ENCODE data around the gene TBX5. TPM values are rescaled to one million over a fixed set of nuclear protein-coding genes. Genes with fewer than 3 reads are reported as not detected.

Gene TBX5
- total RNA-seq, 2 donors from 2014 or later, result 238 to 345 TPM

- TF ChIP-seq CTCF (IDR thresholded peaks at IDR 0.05), result no peak
Observed at GRCh38 chr12:114334395-114334794, 71.5 kb downstream of the TBX5 start.

GRCh38 chr12:114328292-114328691 is 77.7 kb downstream of the TBX5 start:
- no peak overlapping the region for H3K4me3 ChIP-seq
- H3K4me1 ChIP-seq, result no peaks in the 10 kb centered on the region
- H3K27ac ChIP-seq, result no peak overlapping the region
- no peak for DNase-seq (ENCODE audit: low spot score)
- peaks cover 0 to 4% of the 10 kb centered on the region in 2 donors for H3K9me3 ChIP-seq
- TF ChIP-seq CTCF (IDR thresholded peaks at IDR 0.05), result no peak
- H3K36me3 ChIP-seq, result no peaks in the 10 kb centered on the region
- no peaks in the 10 kb centered on the region for H3K27me3 ChIP-seq

More at GRCh38 chr12:114334395-114334794, 71.5 kb downstream of the TBX5 start:
- Histone ChIP-seq H3K4me1 (no peaks in the 10 kb centered on the region), H3K9me3 (peaks cover 0 to 4% of the 10 kb centered on the region in 2 donors), H3K27ac (no peak overlapping the region), H3K36me3 (no peaks in the 10 kb centered on the region), H3K27me3 (no peaks in the 10 kb centered on the region), H3K4me3 (no peak overlapping the region)
- no peak for DNase-seq (ENCODE audit: low spot score)

- Histone ChIP-seq H3K4me3 (no peak overlapping the region), H3K4me1 (no peaks in the 10 kb centered on the region), H3K9me3 (peaks cover 0 to 4% of the 10 kb centered on the region in 2 donors), H3K36me3 (no peaks in the 10 kb centered on the region), H3K27ac (no peak overlapping the region), H3K27me3 (no peaks in the 10 kb centered on the region)
- no peak for TF ChIP-seq CTCF (IDR thresholded peaks at IDR 0.05)
- no peak for DNase-seq (ENCODE audit: low spot score)
Observed at GRCh38 chr12:114327765-114328164, 78.2 kb downstream of the TBX5 start.

GRCh38 chr12:114321524-114321923 is 84.4 kb downstream of the TBX5 start:
- H3K27me3 ChIP-seq, result no peaks in the 10 kb centered on the region
- no peak for DNase-seq (ENCODE audit: low spot score)
- H3K9me3 ChIP-seq, result no peaks in the 10 kb centered on the region
- H3K4me3 ChIP-seq, result no peak overlapping the region
- no peak overlapping the region for H3K27ac ChIP-seq
- no peak for TF ChIP-seq CTCF (IDR thresholded peaks at IDR 0.05)
- no peaks in the 10 kb centered on the region for H3K36me3 ChIP-seq
- H3K4me1 ChIP-seq, result no peaks in the 10 kb centered on the region

GRCh38 chr12:114320968-114321367 is 85.0 kb downstream of the TBX5 start:
- Histone ChIP-seq H3K9me3 (no peaks in the 10 kb centered on the region), H3K27ac (no peak overlapping the region), H3K4me1 (no peaks in the 10 kb centered on the region), H3K36me3 (no peaks in the 10 kb centered on the region), H3K4me3 (no peak overlapping the region), H3K27me3 (no peaks in the 10 kb centered on the region)
- no peak for TF ChIP-seq CTCF (IDR thresholded peaks at IDR 0.05)
- no peak for DNase-seq (ENCODE audit: low spot score)

- no peaks in the 10 kb centered on the region for H3K36me3 ChIP-seq
- no peak for TF ChIP-seq CTCF (IDR thresholded peaks at IDR 0.05)
- no peak for DNase-seq (ENCODE audit: low spot score)
Observed at GRCh38 chr12:114320101-114320500, 85.8 kb downstream of the TBX5 start.

More at GRCh38 chr12:114320101-114320500, 85.8 kb downstream of the TBX5 start:
- Histone ChIP-seq H3K4me1 (no peaks in the 10 kb centered on the region), H3K9me3 (no peaks in the 10 kb centered on the region), H3K27ac (no peak overlapping the region), H3K4me3 (no peak overlapping the region), H3K27me3 (no peaks in the 10 kb centered on the region)

Data from right atrium auricular region (tissue), 2 donors.